Heart right ventricle (tissue), 16 donors: ENCODE measurements around the gene ARL13B. TPM values are rescaled to one million over a fixed set of nuclear protein-coding genes. Genes with fewer than 3 reads are reported as not detected.

Experiments
- ATAC-seq, 8 donors: fragments of 200-7000 bp; cut with Tn5 transposase; one replicate each; pipeline ENCODE4 v1.9.1; 2020; ENCODE audit warnings: mild to moderate bottlenecking in 8 of 8, moderate library complexity in 8 of 8, moderate number of reproducible peaks in 1 of 8
- DNase-seq, 2 donors: peaks; one replicate each; pipeline ENCODE4 v3.0.0-alpha.2; 2020
- H3K27ac ChIP-seq, 10 donors: fragments of 200-600 bp; sonication (generic) in 2 of 10; one replicate each; pipeline versions ENCODE4 v1.5.0 to v1.8.0; 2020 to 2022; ENCODE audit warnings: mild to moderate bottlenecking in 3 of 10
- H3K27me3 ChIP-seq, 7 donors: fragments of 200-600 bp; one replicate each; pipeline ENCODE4 v1.8.0; 2021 to 2022; ENCODE audit warnings: mild to moderate bottlenecking in 2 of 7
- H3K36me3 ChIP-seq, 9 donors: fragments of 200-600 bp; sonication (generic) in 1 of 9; one replicate each; pipeline versions ENCODE4 v1.5.0 to v1.8.0; 2020 to 2022; ENCODE audit warnings: mild to moderate bottlenecking in 2 of 9
- H3K4me1 ChIP-seq, 9 donors: fragments of 200-600 bp; sonication (generic) in 1 of 9; one replicate each; pipeline versions ENCODE4 v1.5.0 to v1.8.0; 2020 to 2022; ENCODE audit warnings: mild to moderate bottlenecking in 4 of 9
- H3K4me3 ChIP-seq, 10 donors: fragments of 200-600 bp; sonication (generic) in 2 of 10; one replicate each; pipeline versions ENCODE4 v1.5.0 to v1.8.0; 2020 to 2022; ENCODE audit warnings: mild to moderate bottlenecking in 7 of 10, moderate library complexity in 2 of 10
- H3K9me3 ChIP-seq, 11 donors: fragments of 200-600 bp in 10 of 11; sonication (generic) in 2 of 11; one replicate each; pipeline versions ENCODE4 v1.5.0 to v1.8.0; 2013 to 2022; ENCODE audit warnings: mild to moderate bottlenecking in 2 of 11, control low read depth in 1 of 11, moderate library complexity in 1 of 11
- WGBS, 2 donors: extraction: QIAGEN DNeasy Blood & Tissue Kit; methylation state at CpG; one replicate each; pipeline ENCODE4 v1.1.7; 2013; ENCODE audit warnings: inconsistent platforms in 1 of 2; 5-methylcytosine and 5-hydroxymethylcytosine counted together
- intact Hi-C, 10 donors: fragments of 100-400 bp; cut with DNase I; formaldehyde crosslinking; loops; one replicate each; pipeline versions ENCODE4 v1.11.1 to v1.14.2; 2022
- polyA plus RNA-seq, 2 donors: library from polyadenylated mRNA; stranded (reverse); fragments of 200-250 nt; gene quantifications; one replicate each; pipeline ENCODE4 v1.2.3, GENCODE V29; 2013
- total RNA-seq, 10 donors: library from RNA; stranded (reverse); fragmentation: NEBNext Ultra II Directional in 3 of 10; extraction: Animal tissue kit (Norgen Biotek cat#: 25700) in 3 of 10; gene quantifications; one replicate each; pipeline versions ENCODE4 v1.2.1 to v1.2.4, GENCODE V29; 2021 to 2023
- TF ChIP-seq, protein P1 (sequence below), 9 donors: fragments of 200-600 bp; sonication (generic) in 2 of 9; IDR thresholded peaks; one replicate each; pipeline versions ENCODE4 v1.5.0 to v1.8.0; 2021 to 2022; ENCODE audit warnings: antibody characterized with exemption in 9 of 9, mild to moderate bottlenecking in 5 of 9, moderate library complexity in 1 of 9
- donor health status: Arrhythmogenic right ventricular cardiomyopathy.
- donor health status: ischemic (EF 13 %, LVEDD 7.1; RV severe dilation, severe dysfunction).
- donor health status: healthy with polysubstance abuse.
- donor health status: DM: no; HTN: yes; CAD: no.
- donor health status: DM: no; HTN: no; CAD: no.
- donor health status: ischemic (EF 25% LVEDD 6.9; RV normal size, moderate dysfunction).
- donor health status: ischemic (EF 25% LVEDD 5.7; RV mildly dilated, moderate dysfunction).
- donor health status: healthy.
- donor health status: DM: yes; HTN: yes; CAD: no.
- donor health status: Ischemic cardiomyopathy.
- donor health status: ischemic (EF 35%, LVEDD 5.7; RV mildly dilated, moderate dysfunction).
- donor health status: nonischemic (EF 11% LVEDD 7.7; RV severe dilation, severe dysfunction).
- donor health status: DM: yes; HTN: yes; CAD: no.
- donor health status: PGD.
- donor health status: ischemic (EF 29% LVEDD 5.4; RV normal size, mild dysfunction).
- donor health status: nonischemic (EF 23%, LVEDD 6.1; RV moderate dilation, normal function).

The ARL13B gene
- total and polyA plus RNA-seq, 12 donors = 2.2 to 7.4 (median 4.3) TPM

DNA sequence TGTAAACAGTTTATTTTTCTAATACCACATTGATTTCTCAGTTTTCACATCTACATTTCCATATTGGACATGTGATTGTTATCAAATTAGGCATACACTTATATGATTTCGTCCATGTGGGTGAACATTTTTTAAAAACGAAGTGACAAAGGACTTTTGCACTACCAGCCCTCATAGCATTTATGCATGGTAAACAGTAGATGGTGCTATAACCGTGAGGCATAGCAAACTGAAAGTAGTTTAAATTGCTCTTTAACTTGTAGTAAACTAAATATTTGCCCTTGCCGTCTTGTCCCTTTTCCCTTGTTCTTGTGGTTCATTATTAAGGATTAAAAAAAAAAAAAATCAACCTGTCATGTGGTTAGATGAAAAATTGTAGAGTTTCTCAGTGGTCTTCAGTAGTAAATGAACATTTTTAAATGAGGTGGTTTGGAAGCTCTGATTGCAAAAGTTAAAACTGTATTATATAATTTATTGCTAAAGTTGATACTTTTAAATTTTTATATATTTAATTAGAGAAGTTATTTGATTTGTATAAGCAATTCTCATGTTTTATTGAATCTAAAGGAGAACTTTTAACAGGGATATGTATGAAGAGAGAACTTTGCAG is 24.5 kb downstream of the ARL13B start:
- Histone ChIP-seq H3K4me3 (peak overlapping the region in 8 of 10 donors; percentile 1 to 46 (median 30)), H3K27me3 (no peaks in the 10 kb centered on the region), H3K9me3 (no peaks in the 10 kb centered on the region), H3K36me3 (peaks cover 0 to 3% (median 0%) of the 10 kb centered on the region in 9 donors), H3K4me1 (peaks cover 0 to 14% (median 0%) of the 10 kb centered on the region in 9 donors), H3K27ac (peak overlapping the region in 3 of 10 donors; percentile 35 to 49 (median 43))
- intact Hi-C loops = loop anchor here in 9 of 10 donors (1.0 to 10.0 kb wide), 7 partner anchors 58 to 66 kb away; partner anchors contain the start of genes DHFR2 (in 2 of the 9) and NSUN3 (in 2 of the 9)
- ATAC-seq = peak in 7 of 8 donors; percentile 58 to 78 (median 67)
- TF ChIP-seq, protein P1, sequence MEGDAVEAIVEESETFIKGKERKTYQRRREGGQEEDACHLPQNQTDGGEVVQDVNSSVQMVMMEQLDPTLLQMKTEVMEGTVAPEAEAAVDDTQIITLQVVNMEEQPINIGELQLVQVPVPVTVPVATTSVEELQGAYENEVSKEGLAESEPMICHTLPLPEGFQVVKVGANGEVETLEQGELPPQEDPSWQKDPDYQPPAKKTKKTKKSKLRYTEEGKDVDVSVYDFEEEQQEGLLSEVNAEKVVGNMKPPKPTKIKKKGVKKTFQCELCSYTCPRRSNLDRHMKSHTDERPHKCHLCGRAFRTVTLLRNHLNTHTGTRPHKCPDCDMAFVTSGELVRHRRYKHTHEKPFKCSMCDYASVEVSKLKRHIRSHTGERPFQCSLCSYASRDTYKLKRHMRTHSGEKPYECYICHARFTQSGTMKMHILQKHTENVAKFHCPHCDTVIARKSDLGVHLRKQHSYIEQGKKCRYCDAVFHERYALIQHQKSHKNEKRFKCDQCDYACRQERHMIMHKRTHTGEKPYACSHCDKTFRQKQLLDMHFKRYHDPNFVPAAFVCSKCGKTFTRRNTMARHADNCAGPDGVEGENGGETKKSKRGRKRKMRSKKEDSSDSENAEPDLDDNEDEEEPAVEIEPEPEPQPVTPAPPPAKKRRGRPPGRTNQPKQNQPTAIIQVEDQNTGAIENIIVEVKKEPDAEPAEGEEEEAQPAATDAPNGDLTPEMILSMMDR (IDR thresholded peaks at IDR 0.05) = peak; percentile 47 to 91 (median 79)
- WGBS, 2 donors = 1% methylated on average over 4 of the region's 4 CpGs
- no peak for DNase-seq

DNA sequence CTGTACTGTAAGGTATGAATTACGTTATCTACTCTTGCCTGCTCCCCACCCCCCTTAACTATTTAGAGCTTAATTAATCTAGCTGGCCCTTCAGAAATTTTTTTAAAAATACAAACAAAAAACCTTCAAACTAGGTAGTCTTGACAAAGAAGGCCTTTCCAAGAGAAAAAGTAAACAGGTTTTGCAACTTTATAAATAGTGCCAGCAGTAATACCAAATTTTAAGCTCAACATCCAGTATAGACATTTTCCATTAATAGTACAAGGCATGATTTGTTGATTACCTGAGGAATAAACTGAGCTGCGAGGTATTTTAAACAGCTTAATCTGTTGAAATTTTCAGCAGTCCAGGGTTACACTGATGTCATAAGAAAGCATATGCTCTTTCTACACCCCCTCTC is 28.3 kb downstream of the ARL13B start:
- 92 to 94% methylated on average over 2 of the region's 2 CpGs for WGBS, 2 donors
- intact Hi-C loops = loop anchor here in 1 of 10 donors (10.0 kb wide), 1 partner anchor 57 kb away; the partner anchor contains the start of genes DHFR2 and NSUN3
- ATAC-seq = no peak

DNA sequence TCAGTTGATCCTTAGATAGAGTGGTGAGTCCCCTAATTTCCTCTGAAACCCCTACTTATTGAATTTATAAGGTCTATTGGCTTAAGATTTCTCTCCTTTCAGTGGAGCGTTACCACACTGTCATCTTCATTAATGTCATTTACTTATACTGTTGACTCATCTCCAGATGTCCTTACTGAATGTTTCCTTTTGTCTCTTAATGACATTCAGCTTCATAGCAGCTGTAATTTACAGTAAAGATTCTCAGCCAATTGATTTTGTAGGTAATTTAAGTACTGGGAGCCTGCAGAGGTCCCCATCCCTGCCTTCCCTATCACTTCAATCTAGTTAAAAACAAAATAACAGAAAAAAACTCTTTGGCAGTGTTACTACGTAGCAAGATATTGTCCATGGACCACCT is 29.7 kb downstream of the ARL13B start:
- Histone ChIP-seq H3K27ac (no peak overlapping the region), H3K36me3 (peaks cover 0 to 4% (median 0%) of the 10 kb centered on the region in 9 donors), H3K4me3 (no peak overlapping the region), H3K4me1 (peaks cover 0 to 8% (median 0%) of the 10 kb centered on the region in 9 donors), H3K27me3 (no peaks in the 10 kb centered on the region), H3K9me3 (no peaks in the 10 kb centered on the region)
- ATAC-seq (no peak), DNase-seq (no peak)
- intact Hi-C loops = loop anchor here in 1 of 10 donors (10.0 kb wide), 1 partner anchor 55 kb away; the partner anchor contains the start of genes DHFR2 and NSUN3
- TF ChIP-seq, protein P1 (IDR thresholded peaks at IDR 0.05) = no peak
- 96 to 98% methylated on average over 2 of the region's 2 CpGs for WGBS, 2 donors

More for the DNA sequence above, 28.3 kb downstream of the ARL13B start:
- TF ChIP-seq, protein P1 (IDR thresholded peaks at IDR 0.05) = no peak
- no peaks in the 10 kb centered on the region for H3K36me3 ChIP-seq
- no peaks in the 10 kb centered on the region for H3K27me3 ChIP-seq
- H3K9me3 ChIP-seq = no peaks in the 10 kb centered on the region
- H3K4me1 ChIP-seq = peaks cover 0 to 14% (median 0%) of the 10 kb centered on the region in 9 donors
- DNase-seq = no peak
- H3K4me3 ChIP-seq = no peak overlapping the region
- no peak overlapping the region for H3K27ac ChIP-seq

DNA sequence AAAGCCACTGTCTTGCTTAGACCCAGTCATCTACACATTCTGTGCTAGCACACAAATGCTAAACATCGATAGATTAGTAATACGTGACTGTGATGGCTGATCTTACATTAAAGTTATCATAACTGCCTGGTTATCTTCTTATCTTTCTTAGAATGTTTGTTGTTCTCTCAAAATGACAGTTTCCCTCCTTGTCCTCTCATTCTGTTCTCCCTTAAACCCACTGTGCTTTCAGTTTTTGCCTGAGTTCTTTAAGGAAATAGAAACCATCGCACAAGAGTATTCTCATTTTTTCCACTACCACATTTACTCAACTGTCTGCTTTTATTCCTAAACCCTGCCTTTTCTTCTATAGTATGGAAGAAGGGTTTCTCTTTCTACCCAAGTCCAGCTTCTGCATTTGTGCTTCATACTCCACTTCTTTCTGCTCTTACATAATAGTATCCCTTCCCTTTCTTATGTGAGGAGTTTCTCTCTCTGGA is 31.3 kb downstream of the ARL13B start:
- Histone ChIP-seq H3K27ac (no peak overlapping the region), H3K4me1 (peaks cover 0 to 8% (median 0%) of the 10 kb centered on the region in 9 donors), H3K36me3 (peaks cover 0 to 5% (median 0%) of the 10 kb centered on the region in 9 donors), H3K27me3 (no peaks in the 10 kb centered on the region), H3K9me3 (no peaks in the 10 kb centered on the region), H3K4me3 (no peak overlapping the region)
- TF ChIP-seq, protein P1 (IDR thresholded peaks at IDR 0.05) = no peak
- DNase-seq (no peak), ATAC-seq (no peak)
- WGBS, 2 donors = 88% methylated on average over 3 of the region's 3 CpGs
- intact Hi-C loops = no loop called here
